Measurements from ENCODE around the gene LRRC74A.

Gene LRRC74A

GRCh38 chr14:76836029-76836630, 9.9 kb downstream of the LRRC74A start:
- DNase-seq (ENCODE audit: low read depth, low spot score) = no peak
- no peak overlapping the region for H3K4me3 ChIP-seq (ENCODE audit: low read length)

- H3K4me3 ChIP-seq (ENCODE audit: low read length) = no peak overlapping the region
- DNase-seq (ENCODE audit: low read depth, low spot score) = no peak
Observed at GRCh38 chr14:76837524-76837923, 11.3 kb downstream of the LRRC74A start.

GRCh38 chr14:76842414-76842813, 16.2 kb downstream of the LRRC74A start:
- no peak overlapping the region for H3K4me3 ChIP-seq (ENCODE audit: low read length)
- no peak for DNase-seq (ENCODE audit: low read depth, low spot score)

GRCh38 chr14:76844223-76844622, 18.0 kb downstream of the LRRC74A start:
- DNase-seq (ENCODE audit: low read depth, low spot score) = peak; percentile 69
- no peak overlapping the region for H3K4me3 ChIP-seq (ENCODE audit: low read length)

GRCh38 chr14:76846331-76847047, 20.3 kb downstream of the LRRC74A start:
- H3K4me3 ChIP-seq (ENCODE audit: low read length) = no peak overlapping the region
- no peak for DNase-seq (ENCODE audit: low read depth, low spot score)

- DNase-seq (ENCODE audit: low read depth, low spot score) = peak; percentile 44
- no peak overlapping the region for H3K4me3 ChIP-seq (ENCODE audit: low read length)
Observed at GRCh38 chr14:76848879-76849278, 22.7 kb downstream of the LRRC74A start.

- DNase-seq (ENCODE audit: low read depth, low spot score) = no peak
- no peak overlapping the region for H3K4me3 ChIP-seq (ENCODE audit: low read length)
Observed at GRCh38 chr14:76855066-76855465, 28.9 kb downstream of the LRRC74A start.

GRCh38 chr14:76856769-76857168, 30.6 kb downstream of the LRRC74A start:
- no peak overlapping the region for H3K4me3 ChIP-seq (ENCODE audit: low read length)
- DNase-seq (ENCODE audit: low read depth, low spot score) = no peak

GRCh38 chr14:76861574-76862255, 35.5 kb downstream of the LRRC74A start:
- no peak for DNase-seq (ENCODE audit: low read depth, low spot score)
- no peak overlapping the region for H3K4me3 ChIP-seq (ENCODE audit: low read length)

- H3K4me3 ChIP-seq (ENCODE audit: low read length) = no peak overlapping the region
- DNase-seq (ENCODE audit: low read depth, low spot score) = no peak
Observed at GRCh38 chr14:76862546-76863282, 36.5 kb downstream of the LRRC74A start.

GRCh38 chr14:76863724-76864407, 37.7 kb downstream of the LRRC74A start:
- DNase-seq (ENCODE audit: low read depth, low spot score) = no peak
- H3K4me3 ChIP-seq (ENCODE audit: low read length) = no peak overlapping the region

GRCh38 chr14:76866456-76866855, 40.2 kb downstream of the LRRC74A start:
- H3K4me3 ChIP-seq (ENCODE audit: low read length) = no peak overlapping the region
- DNase-seq (ENCODE audit: low read depth, low spot score) = no peak

- no peak for DNase-seq (ENCODE audit: low read depth, low spot score)
- no peak overlapping the region for H3K4me3 ChIP-seq (ENCODE audit: low read length)
Observed at GRCh38 chr14:76867516-76868453, 41.6 kb downstream of the LRRC74A start.

- no peak for DNase-seq (ENCODE audit: low read depth, low spot score)
- H3K4me3 ChIP-seq (ENCODE audit: low read length) = no peak overlapping the region
Observed at GRCh38 chr14:76868454-76869170, 42.4 kb downstream of the LRRC74A start.

- H3K4me3 ChIP-seq (ENCODE audit: low read length) = no peak overlapping the region
- no peak for DNase-seq (ENCODE audit: low read depth, low spot score)
Observed at GRCh38 chr14:76870166-76870565, 44.0 kb downstream of the LRRC74A start.

GRCh38 chr14:76872796-76873432, 46.7 kb downstream of the LRRC74A start:
- DNase-seq (ENCODE audit: low read depth, low spot score) = peak; percentile 42
- no peak overlapping the region for H3K4me3 ChIP-seq (ENCODE audit: low read length)

GRCh38 chr14:76874734-76875133, 48.5 kb downstream of the LRRC74A start:
- no peak for DNase-seq (ENCODE audit: low read depth, low spot score)

More at GRCh38 chr14:76874734-76875133, 48.5 kb downstream of the LRRC74A start:
- H3K4me3 ChIP-seq (ENCODE audit: low read length) = no peak overlapping the region

All from Jurkat, Clone E6-1 (cell line).